Upper lobe of right lung (tissue), 1 donor: ENCODE measurements around the gene SYT1. TPM values are rescaled to one million over a fixed set of nuclear protein-coding genes. Genes with fewer than 3 reads are reported as not detected.

Experiments
- ATAC-seq: fragments of 200-7000 bp; cut with Tn5 transposase; one replicate; pipeline ENCODE4 v1.9.1; 2020; ENCODE audit warnings: mild to moderate bottlenecking, moderate library complexity
- DNase-seq: peaks from one replicate; pipeline ENCODE4 v3.0.0-alpha.2; 2020
- H3K27ac ChIP-seq: fragments of 200-600 bp; one replicate; pipeline ENCODE4 v1.8.0; 2022
- H3K27me3 ChIP-seq: fragments of 200-600 bp; one replicate; pipeline ENCODE4 v1.8.0; 2022; ENCODE audit warnings: mild to moderate bottlenecking
- H3K36me3 ChIP-seq: fragments of 200-600 bp; one replicate; pipeline ENCODE4 v1.8.0; 2022
- H3K4me1 ChIP-seq: fragments of 200-600 bp; one replicate; pipeline ENCODE4 v1.8.0; 2022
- H3K4me3 ChIP-seq: fragments of 200-600 bp; one replicate; pipeline ENCODE4 v1.8.0; 2022; ENCODE audit warnings: mild to moderate bottlenecking
- H3K9me3 ChIP-seq: fragments of 200-600 bp; one replicate; pipeline ENCODE4 v1.8.0; 2022
- CTCF ChIP-seq: fragments of 200-600 bp; IDR thresholded peaks from one replicate; pipeline ENCODE4 v1.8.0; 2022; ENCODE audit warnings: antibody characterized with exemption
- intact Hi-C: fragments of 100-400 bp; cut with DNase I; formaldehyde crosslinking; loops from one replicate; pipeline ENCODE4 v1.11.0; 2022
- total RNA-seq: library from RNA; stranded (reverse); fragmentation: NEBNext Ultra II Directional; extraction: Animal tissue kit (Norgen Biotek cat#: 25700); gene quantifications from one replicate; pipeline ENCODE4 v1.2.1, GENCODE V29; 2021
- donor health status: DM: no; HTN: yes; CAD: no; lungs with severe emphysema.

SYT1 gene
- total RNA-seq, 1 donor from 2014 or later = 0.58 TPM

- intact Hi-C loops = no loop called here
- DNase-seq = no peak
- no peaks in the 10 kb centered on the region for H3K27me3 ChIP-seq
- H3K36me3 ChIP-seq = no peaks in the 10 kb centered on the region
- H3K4me3 ChIP-seq = no peak overlapping the region
- no peak for ATAC-seq
- TF ChIP-seq CTCF = no peak
- no peak overlapping the region for H3K27ac ChIP-seq
- no peaks in the 10 kb centered on the region for H3K9me3 ChIP-seq
- no peaks in the 10 kb centered on the region for H3K4me1 ChIP-seq
These were observed 105.5 kb downstream of the SYT1 start for GRCh38 chr12:78970041-78970440.

GRCh38 chr12:78977304-78977867 is 112.8 kb downstream of the SYT1 start:
- Histone ChIP-seq H3K27me3 (no peaks in the 10 kb centered on the region), H3K9me3 (no peaks in the 10 kb centered on the region), H3K4me1 (no peaks in the 10 kb centered on the region), H3K36me3 (no peaks in the 10 kb centered on the region), H3K27ac (no peak overlapping the region), H3K4me3 (no peak overlapping the region)
- peak; percentile 73 for ATAC-seq
- DNase-seq = no peak
- intact Hi-C loops = no loop called here
- no peak for TF ChIP-seq CTCF

GRCh38 chr12:78994168-78994791 is 129.7 kb downstream of the SYT1 start:
- DNase-seq (no peak), ATAC-seq (no peak)
- intact Hi-C loops = no loop called here
- no peak overlapping the region for H3K4me3 ChIP-seq
- H3K27me3 ChIP-seq = no peaks in the 10 kb centered on the region
- H3K9me3 ChIP-seq = no peaks in the 10 kb centered on the region
- H3K27ac ChIP-seq = no peak overlapping the region
- H3K4me1 ChIP-seq = no peaks in the 10 kb centered on the region
- no peak for TF ChIP-seq CTCF
- no peaks in the 10 kb centered on the region for H3K36me3 ChIP-seq

- no peak for TF ChIP-seq CTCF
- no peaks in the 10 kb centered on the region for H3K9me3 ChIP-seq
- ATAC-seq = no peak
- DNase-seq = no peak
- intact Hi-C loops = no loop called here
- H3K4me3 ChIP-seq = no peak overlapping the region
- H3K27me3 ChIP-seq = no peaks in the 10 kb centered on the region
- no peaks in the 10 kb centered on the region for H3K4me1 ChIP-seq
- no peaks in the 10 kb centered on the region for H3K36me3 ChIP-seq
- no peak overlapping the region for H3K27ac ChIP-seq
These were observed 135.9 kb downstream of the SYT1 start for GRCh38 chr12:79000501-79000900.

DNA sequence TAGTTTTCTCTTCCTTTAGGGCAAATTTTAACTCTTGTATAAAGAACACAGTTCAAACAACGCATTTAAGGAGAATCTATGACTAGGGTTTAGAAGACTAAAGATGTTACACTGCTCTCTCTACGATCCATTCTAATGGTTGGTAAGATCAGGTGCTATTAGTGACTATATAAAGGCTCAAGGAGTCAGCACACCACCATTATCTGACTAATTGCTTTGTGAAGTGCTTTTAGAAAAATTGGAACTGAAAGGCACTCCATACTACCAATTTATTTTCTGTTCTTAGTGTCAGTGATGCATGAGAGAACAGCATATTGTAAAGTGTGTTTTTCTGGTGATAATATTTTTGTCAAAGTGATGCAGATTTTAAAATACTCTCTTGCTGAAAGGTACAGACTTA is 136.8 kb downstream of the SYT1 start:
- DNase-seq = no peak
- TF ChIP-seq CTCF = no peak
- H3K4me1 ChIP-seq = no peaks in the 10 kb centered on the region
- ATAC-seq = no peak
- H3K9me3 ChIP-seq = no peaks in the 10 kb centered on the region
- no peaks in the 10 kb centered on the region for H3K27me3 ChIP-seq
- no peaks in the 10 kb centered on the region for H3K36me3 ChIP-seq
- no peak overlapping the region for H3K27ac ChIP-seq
- no peak overlapping the region for H3K4me3 ChIP-seq
- intact Hi-C loops = no loop called here
